Effector memory CD4-positive, alpha-beta T cell (primary cell): ENCODE data around the gene JCAD.

Experiments
- DNase-seq, 3 donors: peaks; one replicate each; pipeline ENCODE4 v3.0.0-alpha.2; 2020
- H3K27ac ChIP-seq: 2 replicates; pipeline ENCODE4 v1.7.0; 2013; ENCODE audit warnings: mild to moderate bottlenecking, low read length, moderate library complexity; ENCODE audit not compliant: insufficient read depth, poor library complexity, severe bottlenecking
- H3K27me3 ChIP-seq: replicated peaks from 2 replicates; pipeline ENCODE4 v1.7.0; 2013; ENCODE audit warnings: mild to moderate bottlenecking, low read length; ENCODE audit not compliant: insufficient read depth, control insufficient read depth, poor library complexity, severe bottlenecking
- H3K36me3 ChIP-seq: 2 replicates; pipeline ENCODE4 v1.7.0; 2013; ENCODE audit warnings: mild to moderate bottlenecking, low read length, moderate library complexity; ENCODE audit not compliant: control insufficient read depth, insufficient read depth
- H3K4me1 ChIP-seq: 2 replicates; pipeline ENCODE4 v1.7.0; 2013; ENCODE audit warnings: low read length, mild to moderate bottlenecking; ENCODE audit not compliant: control insufficient read depth, insufficient read depth, poor library complexity, severe bottlenecking
- H3K4me3 ChIP-seq: 2 replicates; pipeline ENCODE4 v1.7.0; 2013; ENCODE audit warnings: low read length, low read depth, mild to moderate bottlenecking; ENCODE audit not compliant: insufficient read depth, poor library complexity, severe bottlenecking
- H3K9me3 ChIP-seq: 2 replicates; pipeline ENCODE4 v1.7.0; 2013; ENCODE audit warnings: mild to moderate bottlenecking, low read length, moderate library complexity; ENCODE audit not compliant: control insufficient read depth

JCAD gene

DNA sequence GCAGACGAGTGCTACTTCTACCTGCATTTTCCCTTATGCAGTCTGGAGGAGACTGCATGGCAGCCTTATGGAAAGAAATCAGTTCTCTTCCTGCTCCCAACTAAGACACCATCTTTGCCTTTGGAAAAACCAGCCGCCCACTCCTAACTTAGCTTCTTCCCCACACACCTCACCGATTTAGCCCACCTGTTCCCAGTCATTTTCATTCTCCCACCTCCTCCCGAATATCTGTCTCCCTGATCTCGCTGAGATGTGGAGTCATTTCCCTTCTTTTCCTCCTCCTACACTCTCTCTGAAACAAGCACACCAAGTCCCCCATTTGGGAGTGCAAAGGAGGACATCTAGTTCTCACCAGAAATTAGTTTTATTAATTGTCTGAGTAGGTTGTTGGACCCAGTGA is 35.2 kb upstream of the JCAD start:
- no peak for DNase-seq
- Histone ChIP-seq H3K27ac (no peak overlapping the region), H3K4me3 (no peak overlapping the region), H3K27me3 (no peaks in the 10 kb centered on the region), H3K4me1 (no peaks in the 10 kb centered on the region), H3K36me3 (no peaks in the 10 kb centered on the region), H3K9me3 (no peaks in the 10 kb centered on the region)

DNA sequence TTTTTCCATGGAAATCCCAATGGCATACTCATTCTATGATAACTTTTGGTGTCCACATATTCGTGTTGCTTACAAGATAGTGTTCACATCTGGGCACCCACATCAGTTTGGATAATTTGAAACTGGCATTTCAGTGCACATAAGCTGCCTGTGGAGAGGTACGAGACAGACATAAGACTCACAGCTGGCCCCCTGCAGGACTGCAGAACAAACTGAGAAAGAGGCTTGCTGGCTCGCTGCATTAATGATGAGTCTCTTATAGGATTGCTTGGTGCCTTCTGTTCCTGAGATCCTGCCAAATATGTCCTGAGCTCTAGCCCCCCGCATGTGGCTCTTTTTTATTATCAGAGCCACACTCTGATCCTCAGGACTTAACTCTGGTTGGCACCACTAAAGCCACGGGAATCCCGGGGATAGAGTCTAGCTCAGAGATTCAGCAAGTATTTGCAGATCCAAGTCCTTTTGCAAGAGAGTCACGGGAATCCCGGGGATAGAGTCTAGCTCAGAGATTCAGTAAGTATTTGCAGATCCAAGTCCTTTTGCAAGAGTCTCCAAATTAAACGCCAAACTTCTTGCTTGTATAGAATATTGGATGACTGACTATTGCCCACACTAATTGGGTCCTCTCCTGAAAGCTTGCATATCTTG is 34.0 kb upstream of the JCAD start:
- no peak overlapping the region for H3K4me3 ChIP-seq
- H3K27me3 ChIP-seq = no peaks in the 10 kb centered on the region
- H3K4me1 ChIP-seq = no peaks in the 10 kb centered on the region
- H3K27ac ChIP-seq = no peak overlapping the region
- H3K36me3 ChIP-seq = no peaks in the 10 kb centered on the region
- no peak for DNase-seq
- no peaks in the 10 kb centered on the region for H3K9me3 ChIP-seq

DNA sequence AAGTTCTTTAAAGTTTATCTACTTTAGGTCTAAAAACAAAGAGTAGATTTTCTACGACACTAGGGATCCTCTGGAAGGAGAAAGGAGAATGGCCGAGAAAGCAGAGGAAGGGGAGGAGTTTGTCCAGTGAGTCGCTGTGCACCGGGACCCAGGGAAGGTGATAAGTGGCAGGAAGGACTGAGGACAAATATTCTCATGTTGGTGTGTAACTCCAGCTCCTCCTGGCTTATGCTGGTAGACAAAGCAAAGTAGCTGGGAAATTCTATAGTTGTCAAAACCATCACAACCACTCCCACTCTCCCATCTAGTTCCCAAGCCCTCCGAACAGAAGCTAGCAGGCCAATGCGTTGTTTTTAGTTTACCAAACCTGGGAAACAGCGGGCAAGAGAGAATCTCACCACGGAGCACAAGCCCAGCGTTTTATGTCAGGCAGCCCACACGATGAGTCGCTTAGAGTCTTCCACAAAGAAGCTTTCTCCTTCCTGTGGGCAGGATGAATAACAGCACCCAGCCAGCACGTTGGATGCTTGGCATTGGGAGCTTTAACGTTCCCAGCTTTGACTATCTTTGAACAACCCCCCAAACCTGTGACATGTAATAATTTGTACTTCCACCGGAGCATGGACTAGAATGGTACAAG is 32.9 kb upstream of the JCAD start:
- H3K4me3 ChIP-seq = no peak overlapping the region
- no peaks in the 10 kb centered on the region for H3K4me1 ChIP-seq
- DNase-seq = no peak
- no peak overlapping the region for H3K27ac ChIP-seq
- H3K36me3 ChIP-seq = no peaks in the 10 kb centered on the region
- no peaks in the 10 kb centered on the region for H3K9me3 ChIP-seq
- H3K27me3 ChIP-seq = no peaks in the 10 kb centered on the region

DNA sequence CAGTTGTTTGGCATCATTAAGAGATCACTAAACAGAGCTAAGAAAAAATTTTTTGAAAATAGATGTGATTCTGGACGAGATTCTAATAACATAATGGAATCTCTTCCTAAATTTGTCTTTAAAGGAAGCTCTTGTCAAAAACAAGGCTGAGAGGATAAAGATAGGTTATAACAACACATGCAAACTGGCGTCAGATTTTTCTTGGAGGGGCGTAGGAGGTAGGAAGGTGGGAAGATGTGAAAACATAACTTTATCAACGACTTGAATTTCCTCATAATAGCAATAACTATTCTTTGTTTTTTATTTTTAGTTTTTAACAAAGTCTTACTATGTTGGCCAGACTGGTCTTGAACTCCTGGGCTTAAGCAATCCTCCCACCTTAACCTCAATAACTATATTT is 31.8 kb upstream of the JCAD start:
- H3K36me3 ChIP-seq = no peaks in the 10 kb centered on the region
- H3K27ac ChIP-seq = no peak overlapping the region
- no peaks in the 10 kb centered on the region for H3K27me3 ChIP-seq
- H3K4me3 ChIP-seq = no peak overlapping the region
- DNase-seq = no peak
- H3K9me3 ChIP-seq = no peaks in the 10 kb centered on the region
- H3K4me1 ChIP-seq = no peaks in the 10 kb centered on the region

DNA sequence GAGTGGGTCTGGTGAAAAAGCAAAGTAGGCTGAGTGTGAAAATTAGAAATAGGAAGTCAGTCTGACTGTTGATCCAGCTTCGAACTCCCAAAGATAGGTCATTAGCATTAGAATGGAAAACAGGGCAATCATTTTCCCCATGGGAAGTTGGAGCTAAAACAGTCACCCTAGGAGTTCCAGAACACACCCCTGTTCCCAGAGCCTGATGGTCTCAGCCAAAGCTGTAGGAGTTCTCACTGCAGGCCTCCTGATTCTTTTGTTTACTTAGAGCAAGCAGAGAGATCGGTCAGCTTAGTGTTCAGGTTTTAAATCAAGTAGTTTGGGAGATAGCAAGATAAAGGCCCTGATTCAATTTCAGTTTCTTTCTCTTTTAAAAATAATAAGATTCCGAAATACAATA is 28.8 kb upstream of the JCAD start:
- Histone ChIP-seq H3K36me3 (no peaks in the 10 kb centered on the region), H3K4me3 (no peak overlapping the region), H3K27ac (no peak overlapping the region), H3K27me3 (no peaks in the 10 kb centered on the region), H3K9me3 (no peaks in the 10 kb centered on the region), H3K4me1 (no peaks in the 10 kb centered on the region)
- no peak for DNase-seq

DNA sequence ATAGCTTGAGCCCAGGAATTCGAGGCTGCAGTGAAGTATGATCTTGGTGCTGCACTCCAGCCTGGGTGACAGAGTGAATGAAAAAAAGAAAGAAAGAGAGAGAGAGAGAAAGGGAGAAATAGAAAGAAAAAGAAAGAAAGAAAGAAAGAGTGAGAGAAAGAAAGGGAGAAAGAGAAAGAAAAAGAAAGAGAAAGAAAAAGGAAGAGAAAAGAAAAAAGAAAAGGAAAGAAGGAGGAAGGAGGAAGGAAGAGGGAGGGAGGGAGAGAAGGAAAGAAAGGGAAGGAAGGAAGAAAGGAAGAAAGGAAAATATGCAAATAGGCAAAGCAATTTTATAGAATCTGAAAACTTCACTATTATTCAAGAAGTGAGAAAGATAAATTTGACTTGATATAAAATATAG is 24.5 kb upstream of the JCAD start:
- Histone ChIP-seq H3K9me3 (no peaks in the 10 kb centered on the region), H3K4me1 (no peaks in the 10 kb centered on the region), H3K27ac (no peak overlapping the region), H3K4me3 (no peak overlapping the region), H3K27me3 (no peaks in the 10 kb centered on the region), H3K36me3 (no peaks in the 10 kb centered on the region)
- no peak for DNase-seq

DNA sequence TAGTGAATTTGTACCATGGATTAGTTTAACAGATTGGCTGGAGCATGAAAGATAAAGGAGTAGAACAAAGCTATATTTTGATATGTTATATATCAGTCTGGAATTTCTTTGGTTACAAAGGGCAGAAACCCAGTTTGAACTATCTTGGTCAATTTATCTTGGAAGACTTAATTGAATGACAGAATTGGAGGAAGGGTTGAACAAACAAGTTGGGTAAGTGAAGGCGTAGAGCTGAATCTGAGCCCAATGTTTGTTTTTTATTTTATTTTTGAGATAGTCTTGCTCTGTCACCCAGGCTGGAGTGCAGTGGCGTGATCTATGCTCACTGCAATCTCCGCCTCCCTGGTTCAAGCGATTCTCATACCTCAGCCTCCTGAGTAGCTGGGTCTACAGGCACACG is 21.8 kb upstream of the JCAD start:
- no peak for DNase-seq
- no peaks in the 10 kb centered on the region for H3K27me3 ChIP-seq
- H3K27ac ChIP-seq = no peak overlapping the region
- no peak overlapping the region for H3K4me3 ChIP-seq
- no peaks in the 10 kb centered on the region for H3K4me1 ChIP-seq
- H3K9me3 ChIP-seq = no peaks in the 10 kb centered on the region
- no peaks in the 10 kb centered on the region for H3K36me3 ChIP-seq

DNA sequence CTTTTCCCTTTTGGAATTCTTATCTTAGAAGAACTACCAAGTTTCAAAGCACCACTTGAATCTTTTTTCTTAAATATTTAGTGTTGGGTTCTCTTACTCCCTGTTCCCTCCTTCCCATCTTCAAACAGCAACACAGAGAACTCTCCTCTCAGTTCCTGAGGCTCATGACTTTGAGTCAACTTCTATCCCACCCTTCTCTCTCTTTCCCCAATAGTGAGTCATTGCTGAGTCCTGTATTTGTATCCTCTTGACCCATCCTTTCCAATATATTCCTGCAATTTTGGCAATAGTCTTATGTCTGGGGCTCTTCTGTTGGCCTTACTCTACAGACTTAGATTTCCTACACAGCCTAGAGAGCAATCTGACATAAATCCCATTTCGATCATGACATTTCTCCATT is 20.8 kb upstream of the JCAD start:
- Histone ChIP-seq H3K27ac (no peak overlapping the region), H3K9me3 (no peaks in the 10 kb centered on the region), H3K4me1 (no peaks in the 10 kb centered on the region), H3K36me3 (no peaks in the 10 kb centered on the region), H3K27me3 (no peaks in the 10 kb centered on the region), H3K4me3 (no peak overlapping the region)
- no peak for DNase-seq

DNA sequence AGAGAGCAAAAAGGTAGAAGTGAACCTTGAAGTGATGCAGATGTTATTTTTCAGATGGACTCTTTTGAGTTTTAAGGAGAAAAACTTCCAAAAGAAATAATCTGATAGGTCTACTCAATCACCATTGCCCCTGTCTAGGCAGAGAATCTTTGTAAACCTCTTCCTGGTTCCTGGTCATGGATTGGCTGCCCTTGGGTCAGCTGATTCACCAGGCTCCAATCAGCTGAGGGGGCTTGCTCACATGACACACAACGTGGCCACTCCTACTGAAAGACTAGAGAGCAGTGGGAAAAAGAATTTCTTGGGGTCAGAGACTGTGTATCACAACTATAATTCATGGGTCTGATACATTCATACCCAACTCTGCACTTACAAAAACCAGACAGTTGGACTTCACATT is 20.0 kb upstream of the JCAD start:
- H3K4me3 ChIP-seq = no peak overlapping the region
- no peak for DNase-seq
- no peaks in the 10 kb centered on the region for H3K27me3 ChIP-seq
- no peaks in the 10 kb centered on the region for H3K4me1 ChIP-seq
- H3K36me3 ChIP-seq = no peaks in the 10 kb centered on the region
- H3K27ac ChIP-seq = no peak overlapping the region
- H3K9me3 ChIP-seq = no peaks in the 10 kb centered on the region

DNA sequence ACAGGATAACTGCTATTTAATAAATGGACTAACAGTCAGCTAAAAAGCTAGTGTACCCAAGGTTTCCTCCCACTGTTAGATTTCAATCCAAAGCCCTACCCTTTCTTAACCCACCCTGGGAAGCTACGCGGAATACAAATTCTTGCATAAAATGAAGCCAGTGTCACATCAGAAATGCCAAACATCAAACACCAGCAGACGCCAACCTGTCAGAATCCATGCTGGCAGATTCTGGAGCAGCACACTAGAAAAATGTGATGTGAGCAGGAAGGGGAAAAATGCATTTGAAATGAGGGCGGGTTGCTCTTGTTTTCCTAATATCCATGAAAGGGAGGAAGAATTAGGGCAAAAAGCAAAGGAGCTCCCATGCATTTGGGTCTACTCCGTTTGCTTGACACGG is 16.1 kb upstream of the JCAD start:
- no peaks in the 10 kb centered on the region for H3K9me3 ChIP-seq
- no peaks in the 10 kb centered on the region for H3K27me3 ChIP-seq
- DNase-seq = no peak
- no peak overlapping the region for H3K4me3 ChIP-seq
- no peaks in the 10 kb centered on the region for H3K36me3 ChIP-seq
- no peak overlapping the region for H3K27ac ChIP-seq
- H3K4me1 ChIP-seq = no peaks in the 10 kb centered on the region
